PFSK-1 (cell line): Measurements from ENCODE around the gene MUC4.

Experiments used
- FOXP2 ChIP-seq: optimal IDR thresholded peaks from 2 replicates; pipeline ENCODE3; 2011; ENCODE audit warnings: borderline replicate concordance, control low read depth, inconsistent platforms; ENCODE audit not compliant: insufficient read depth; ENCODE audit errors: extremely low read length, extremely low read depth
- POLR2AphosphoS5 ChIP-seq: IDR thresholded peaks from 2 replicates; pipeline ENCODE4 v1.6.1; 2012; ENCODE audit warnings: low read depth, mild to moderate bottlenecking, control low read depth, low read length, moderate library complexity
- SIN3A ChIP-seq: IDR thresholded peaks from 2 replicates; pipeline ENCODE4 v1.6.1; 2012; ENCODE audit warnings: mild to moderate bottlenecking, low read length, moderate library complexity, borderline replicate concordance; ENCODE audit not compliant: insufficient read depth
- TAF1 ChIP-seq: IDR thresholded peaks from 2 replicates; pipeline ENCODE4 v1.6.1; 2012; ENCODE audit warnings: low read length, control low read depth, borderline replicate concordance; ENCODE audit not compliant: insufficient read depth
- TF ChIP-seq, protein P1 (sequence below), 2 experiments: IDR thresholded peaks; 2 replicates each; pipeline versions ENCODE4 v1.6.1 to v1.8.0; 2011 to 2012; ENCODE audit warnings: low read depth in 2 of 2, low read length in 2 of 2, control low read depth in 1 of 2, inconsistent platforms in 1 of 2, mild to moderate bottlenecking in 1 of 2, moderate library complexity in 1 of 2; ENCODE audit not compliant: insufficient read depth in 1 of 2

The MUC4 gene

DNA sequence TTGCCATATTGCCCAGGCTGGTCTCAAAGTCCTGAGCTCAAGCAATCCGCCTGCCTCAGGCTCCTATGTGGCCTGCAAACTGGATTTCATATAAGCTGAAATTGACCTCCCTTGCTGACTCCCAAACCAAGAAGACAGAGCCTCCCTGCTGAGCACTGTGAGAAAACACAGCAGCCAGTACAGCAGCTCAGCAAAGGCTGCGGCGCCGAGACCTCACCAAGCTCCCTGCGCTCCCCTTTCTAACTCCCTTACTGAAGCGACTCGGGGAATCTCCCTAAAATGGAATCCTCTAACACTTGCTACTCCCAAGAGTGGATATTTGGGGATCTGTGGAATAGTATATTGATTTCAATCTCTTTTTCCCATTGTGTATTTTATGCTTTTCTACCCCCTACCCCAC is 56.3 kb downstream of the MUC4 start:
- TF ChIP-seq TAF1 (no peak), FOXP2 (no peak), POLR2AphosphoS5 (no peak), SIN3A (no peak)
- TF ChIP-seq, protein P1, sequence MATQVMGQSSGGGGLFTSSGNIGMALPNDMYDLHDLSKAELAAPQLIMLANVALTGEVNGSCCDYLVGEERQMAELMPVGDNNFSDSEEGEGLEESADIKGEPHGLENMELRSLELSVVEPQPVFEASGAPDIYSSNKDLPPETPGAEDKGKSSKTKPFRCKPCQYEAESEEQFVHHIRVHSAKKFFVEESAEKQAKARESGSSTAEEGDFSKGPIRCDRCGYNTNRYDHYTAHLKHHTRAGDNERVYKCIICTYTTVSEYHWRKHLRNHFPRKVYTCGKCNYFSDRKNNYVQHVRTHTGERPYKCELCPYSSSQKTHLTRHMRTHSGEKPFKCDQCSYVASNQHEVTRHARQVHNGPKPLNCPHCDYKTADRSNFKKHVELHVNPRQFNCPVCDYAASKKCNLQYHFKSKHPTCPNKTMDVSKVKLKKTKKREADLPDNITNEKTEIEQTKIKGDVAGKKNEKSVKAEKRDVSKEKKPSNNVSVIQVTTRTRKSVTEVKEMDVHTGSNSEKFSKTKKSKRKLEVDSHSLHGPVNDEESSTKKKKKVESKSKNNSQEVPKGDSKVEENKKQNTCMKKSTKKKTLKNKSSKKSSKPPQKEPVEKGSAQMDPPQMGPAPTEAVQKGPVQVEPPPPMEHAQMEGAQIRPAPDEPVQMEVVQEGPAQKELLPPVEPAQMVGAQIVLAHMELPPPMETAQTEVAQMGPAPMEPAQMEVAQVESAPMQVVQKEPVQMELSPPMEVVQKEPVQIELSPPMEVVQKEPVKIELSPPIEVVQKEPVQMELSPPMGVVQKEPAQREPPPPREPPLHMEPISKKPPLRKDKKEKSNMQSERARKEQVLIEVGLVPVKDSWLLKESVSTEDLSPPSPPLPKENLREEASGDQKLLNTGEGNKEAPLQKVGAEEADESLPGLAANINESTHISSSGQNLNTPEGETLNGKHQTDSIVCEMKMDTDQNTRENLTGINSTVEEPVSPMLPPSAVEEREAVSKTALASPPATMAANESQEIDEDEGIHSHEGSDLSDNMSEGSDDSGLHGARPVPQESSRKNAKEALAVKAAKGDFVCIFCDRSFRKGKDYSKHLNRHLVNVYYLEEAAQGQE (IDR thresholded peaks at IDR 0.05; ENCODE audit: insufficient read depth in 1 of 2, low read depth in 2 of 2, low read length in 2 of 2), result no peak

DNA sequence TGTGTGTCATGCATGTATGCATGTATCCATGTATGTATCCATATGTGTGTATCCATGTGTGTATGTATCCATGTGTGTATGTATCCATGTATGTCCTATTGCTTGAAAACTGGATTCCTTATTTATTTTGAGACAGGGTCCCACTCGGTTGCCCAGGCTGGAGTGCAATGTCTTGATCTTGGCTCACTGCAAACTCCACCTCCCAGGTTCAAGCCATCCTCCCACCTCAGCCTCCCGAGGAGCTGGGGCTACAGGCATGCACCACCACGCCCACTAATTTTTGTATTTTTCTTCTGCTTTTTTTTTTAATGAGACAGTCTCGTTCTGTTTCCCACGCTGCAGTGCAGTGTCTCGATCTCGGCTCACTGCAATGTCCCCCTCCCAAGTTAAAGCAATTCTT is 56.8 kb downstream of the MUC4 start:
- TF ChIP-seq POLR2AphosphoS5 (no peak), FOXP2 (no peak), TAF1 (no peak), SIN3A (no peak)
- TF ChIP-seq, protein P1 (IDR thresholded peaks at IDR 0.05; ENCODE audit: insufficient read depth in 1 of 2, low read depth in 2 of 2, low read length in 2 of 2), result no peak

- TF ChIP-seq FOXP2 (no peak), POLR2AphosphoS5 (no peak), TAF1 (no peak), SIN3A (no peak)
- TF ChIP-seq, protein P1 (IDR thresholded peaks at IDR 0.05; ENCODE audit: insufficient read depth in 1 of 2, low read depth in 2 of 2, low read length in 2 of 2), result no peak
Measured at GRCh38 chr3:195754141-195754540, 57.6 kb downstream of the MUC4 start.

- TF ChIP-seq POLR2AphosphoS5 (no peak), TAF1 (no peak), FOXP2 (no peak), SIN3A (no peak)
- TF ChIP-seq, protein P1 (IDR thresholded peaks at IDR 0.05; ENCODE audit: insufficient read depth in 1 of 2, low read depth in 2 of 2, low read length in 2 of 2), result no peak
Measured at GRCh38 chr3:195753581-195753980, 58.1 kb downstream of the MUC4 start.

DNA sequence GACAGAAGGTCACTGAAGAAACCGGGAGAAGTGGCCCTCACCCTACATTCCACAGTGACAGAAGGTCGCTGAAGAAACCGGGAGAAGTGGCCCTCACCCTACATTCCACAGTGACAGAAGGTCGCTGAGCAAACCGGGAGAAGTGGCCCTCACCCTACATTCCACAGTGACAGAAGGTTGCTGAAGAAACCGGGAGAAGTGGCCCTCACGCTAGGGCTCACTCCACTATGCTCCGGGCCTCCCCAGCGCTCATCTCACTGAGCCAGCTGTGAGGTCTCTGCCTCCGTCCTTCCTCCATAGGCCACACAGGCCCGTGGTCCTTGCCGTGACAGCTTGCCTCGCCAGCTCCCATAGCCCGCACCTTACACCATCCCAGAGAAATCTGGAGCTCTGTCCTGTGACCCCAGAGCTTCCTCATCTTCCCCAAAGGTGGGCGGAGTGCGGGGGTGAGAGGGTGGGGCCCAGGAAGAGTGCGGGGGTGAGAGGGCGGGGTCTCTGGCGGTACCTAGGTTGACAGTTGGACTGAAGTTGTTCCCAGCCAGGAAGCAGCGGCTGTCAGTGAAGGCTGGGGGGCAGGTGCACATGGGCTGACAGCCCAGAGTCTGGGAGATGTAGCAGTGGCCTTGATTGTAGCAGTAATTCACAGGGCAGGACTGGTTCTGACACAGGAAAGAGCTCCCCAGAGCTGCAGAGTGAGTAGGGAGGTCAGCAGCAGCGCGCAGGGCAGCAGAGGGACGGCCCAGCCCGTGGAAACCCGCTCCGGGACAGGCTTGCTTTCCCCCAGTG is 59.0 kb downstream of the MUC4 start:
- TF ChIP-seq SIN3A, result no peak
- no peak for TF ChIP-seq FOXP2
- TF ChIP-seq, protein P1 (IDR thresholded peaks at IDR 0.05; ENCODE audit: insufficient read depth in 1 of 2, low read depth in 2 of 2, low read length in 2 of 2), result no peak
- TF ChIP-seq TAF1, result no peak
- no peak for TF ChIP-seq POLR2AphosphoS5
